HTERT RPE-1 (cell line): ENCODE results near the gene BRD3OS.

Experiments
- in situ Hi-C: fragments of 300-500 bp; cut with MboI; formaldehyde crosslinking; loops from 4 replicates; pipeline ENCODE4 v1.14.3; 2020; ENCODE audit warnings: low sequenced_read_pairs

BRD3OS gene

DNA sequence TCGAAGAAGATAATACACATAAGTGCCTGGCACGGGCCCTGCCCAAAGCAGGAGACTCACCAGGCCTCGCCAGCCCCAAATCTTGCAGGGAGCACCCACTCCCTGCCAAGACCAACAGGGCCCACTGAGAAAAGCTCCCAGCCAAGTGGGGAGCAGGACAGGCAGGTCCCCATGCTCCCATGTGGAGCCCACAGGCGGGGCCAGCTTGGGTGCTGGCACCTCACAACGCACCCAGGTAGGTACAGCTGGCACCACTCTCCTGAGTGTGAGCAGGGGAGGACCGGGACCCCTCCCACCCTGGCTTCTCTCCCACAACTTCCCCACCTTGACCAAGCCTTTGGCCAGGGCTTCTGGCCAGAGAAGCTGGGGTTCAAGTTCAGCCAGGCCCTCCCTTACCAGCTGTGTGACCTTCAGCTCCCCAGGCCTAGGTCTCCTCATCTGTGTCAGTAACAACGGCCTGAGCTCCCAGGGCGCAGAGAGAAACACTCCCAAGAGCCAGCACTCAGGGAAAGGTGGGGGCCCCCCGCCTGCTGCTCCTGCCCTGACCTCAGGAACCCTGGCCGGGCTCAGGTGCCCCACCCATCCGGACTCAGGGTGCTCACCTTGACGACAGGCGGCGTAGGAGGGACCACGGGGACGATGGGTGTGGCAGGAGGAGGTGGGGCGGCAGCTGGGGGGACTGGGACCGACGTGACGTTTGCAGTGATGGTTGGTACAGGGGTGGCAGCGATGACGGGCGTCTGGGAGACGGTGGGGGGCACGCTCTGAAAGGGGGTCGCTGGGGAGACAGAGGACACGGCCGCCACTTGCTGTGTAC lies 24.7 kb downstream of the BRD3OS start:
- in situ Hi-C loops: no loop called here

DNA sequence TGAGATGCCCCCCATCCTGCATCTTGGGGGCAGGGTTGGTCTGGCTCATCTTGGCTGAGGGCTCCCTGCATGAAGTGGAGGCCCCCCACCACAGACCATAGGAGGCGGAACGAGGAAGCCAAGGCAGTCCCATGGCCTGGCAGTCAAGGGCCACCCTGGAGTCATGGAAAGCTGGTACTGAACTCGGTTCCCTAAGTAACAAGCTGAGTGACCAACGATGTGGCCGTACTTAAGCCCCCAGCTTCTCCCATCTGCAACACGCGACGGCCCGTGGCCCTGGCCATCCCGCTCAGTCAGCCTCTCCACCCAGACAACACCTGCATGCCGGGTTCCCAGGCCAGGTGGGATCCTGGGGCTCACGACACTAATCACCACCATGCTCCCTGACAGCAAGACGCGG lies 25.4 kb downstream of the BRD3OS start:
- in situ Hi-C loops: no loop called here

DNA sequence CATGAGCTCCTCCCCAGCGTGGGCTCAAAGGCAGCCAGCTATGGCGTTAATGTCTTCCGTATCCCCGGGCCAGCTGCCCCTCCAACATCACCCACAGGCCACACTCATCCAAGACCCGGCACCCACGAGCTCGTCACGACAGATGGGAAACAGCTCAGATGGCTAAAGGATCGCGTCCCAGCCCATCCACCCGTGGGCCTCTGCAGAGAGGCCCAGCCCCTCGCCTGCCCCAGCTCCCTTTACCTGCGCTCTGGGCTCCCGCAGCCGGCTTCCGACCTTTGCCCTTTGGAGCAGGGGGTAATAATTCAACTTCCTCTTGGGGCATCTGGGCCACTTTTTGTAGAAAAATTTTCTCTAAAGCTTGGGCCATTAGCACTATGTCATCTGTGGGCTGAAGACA lies 26.0 kb downstream of the BRD3OS start:
- in situ Hi-C loops: no loop called here

DNA sequence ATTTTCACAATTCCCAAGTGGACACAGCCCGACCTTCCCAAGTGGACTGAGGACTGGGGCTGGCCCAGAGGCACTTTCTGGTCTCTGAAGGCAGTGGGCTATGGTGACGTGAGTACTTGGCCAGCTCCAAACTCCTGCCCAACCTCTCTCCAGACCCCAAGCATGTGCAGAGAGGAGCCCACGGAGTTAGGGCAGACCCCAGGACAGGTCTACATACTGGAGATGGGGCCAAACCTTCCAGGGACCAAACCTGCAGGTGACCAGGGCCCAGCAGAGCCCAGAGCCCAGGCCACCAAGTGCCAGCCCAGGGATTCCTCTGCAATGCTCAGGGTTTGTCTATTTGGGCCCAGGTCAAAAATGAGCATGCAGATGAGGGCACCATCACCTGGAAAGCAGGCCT lies 27.2 kb downstream of the BRD3OS start:
- in situ Hi-C loops: no loop called here

DNA sequence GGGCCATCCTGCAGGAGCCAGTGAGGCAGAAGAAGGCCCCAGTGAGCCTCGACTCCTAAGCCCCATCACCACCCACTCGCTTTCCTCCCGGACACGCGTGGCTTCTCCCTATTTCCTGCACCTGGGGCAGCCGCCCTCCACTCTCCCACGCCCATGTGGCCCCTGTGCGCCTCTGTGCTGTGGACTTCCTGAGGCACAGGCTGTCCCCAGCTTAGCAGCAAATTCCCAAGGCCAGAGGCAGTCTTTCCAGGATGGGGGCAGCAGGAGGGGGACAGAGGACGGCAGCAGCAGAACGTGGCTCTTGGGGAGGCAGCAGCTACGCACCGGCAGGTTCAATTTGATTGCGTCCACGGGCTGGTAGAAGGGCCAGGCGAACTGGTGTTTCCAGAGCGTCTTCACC lies 27.7 kb downstream of the BRD3OS start:
- in situ Hi-C loops: no loop called here

DNA sequence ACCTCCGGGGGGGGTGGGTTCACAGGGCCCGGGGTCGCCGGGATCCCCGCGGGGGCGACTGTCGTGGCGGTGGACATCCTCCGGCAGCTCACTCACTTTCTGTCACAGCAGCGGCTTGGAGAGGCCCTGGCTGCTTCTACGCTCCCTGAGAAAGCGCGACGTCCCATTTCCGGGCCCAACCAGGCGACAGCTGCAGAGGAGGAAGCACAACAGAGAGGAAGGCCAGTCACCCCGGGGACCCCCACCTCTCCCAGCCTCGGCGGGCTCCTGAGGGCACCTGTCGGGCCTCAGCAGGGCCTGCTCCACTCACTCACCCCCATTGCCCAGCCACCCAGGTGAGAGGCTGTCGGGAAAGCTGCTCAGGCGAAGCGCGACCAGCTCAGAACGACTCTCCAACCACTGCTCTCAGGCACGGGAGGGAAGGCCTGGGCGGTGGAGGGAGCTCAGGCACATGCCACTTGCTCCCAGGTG lies 28.2 kb downstream of the BRD3OS start:
- in situ Hi-C loops: no loop called here

DNA sequence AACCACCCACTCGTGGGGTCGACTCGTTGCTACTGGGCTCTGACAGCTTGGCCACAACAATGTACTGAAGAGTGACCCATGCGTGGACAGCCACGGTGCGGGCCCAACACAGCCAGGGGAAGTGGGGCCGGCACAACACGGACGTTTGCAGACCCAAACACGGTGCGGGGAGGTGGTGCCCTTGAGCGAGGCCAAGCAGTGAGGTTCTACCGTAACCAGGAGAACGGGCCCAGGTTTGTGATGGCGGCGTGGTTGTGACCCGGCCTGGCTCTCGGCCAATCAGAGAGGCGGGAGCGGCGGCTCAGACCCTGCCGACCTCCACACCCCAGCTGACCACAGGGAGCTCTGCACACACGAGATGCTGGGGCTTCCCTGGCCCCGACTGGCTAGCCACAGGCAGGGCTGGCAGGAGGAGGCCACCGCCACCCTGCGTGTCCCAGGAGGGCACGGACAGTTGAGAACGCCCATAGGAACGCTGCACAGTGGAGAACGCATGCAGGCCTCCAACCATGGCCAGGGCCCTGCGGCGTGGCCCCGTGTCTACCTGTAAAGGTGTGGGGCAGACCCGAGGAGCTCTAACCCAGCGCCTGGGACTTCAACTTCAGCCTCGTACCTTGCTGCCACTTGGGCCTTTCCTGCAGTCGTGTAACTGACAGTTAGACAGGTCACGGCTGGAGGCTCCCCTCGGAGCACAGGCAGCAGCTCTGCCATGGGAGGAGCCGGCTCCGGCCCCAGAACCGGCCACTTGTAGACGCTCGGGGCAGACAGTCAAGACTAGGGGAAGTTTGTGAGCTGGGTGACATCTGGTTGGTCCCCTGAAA lies 28.9 kb downstream of the BRD3OS start:
- in situ Hi-C loops: no loop called here

DNA sequence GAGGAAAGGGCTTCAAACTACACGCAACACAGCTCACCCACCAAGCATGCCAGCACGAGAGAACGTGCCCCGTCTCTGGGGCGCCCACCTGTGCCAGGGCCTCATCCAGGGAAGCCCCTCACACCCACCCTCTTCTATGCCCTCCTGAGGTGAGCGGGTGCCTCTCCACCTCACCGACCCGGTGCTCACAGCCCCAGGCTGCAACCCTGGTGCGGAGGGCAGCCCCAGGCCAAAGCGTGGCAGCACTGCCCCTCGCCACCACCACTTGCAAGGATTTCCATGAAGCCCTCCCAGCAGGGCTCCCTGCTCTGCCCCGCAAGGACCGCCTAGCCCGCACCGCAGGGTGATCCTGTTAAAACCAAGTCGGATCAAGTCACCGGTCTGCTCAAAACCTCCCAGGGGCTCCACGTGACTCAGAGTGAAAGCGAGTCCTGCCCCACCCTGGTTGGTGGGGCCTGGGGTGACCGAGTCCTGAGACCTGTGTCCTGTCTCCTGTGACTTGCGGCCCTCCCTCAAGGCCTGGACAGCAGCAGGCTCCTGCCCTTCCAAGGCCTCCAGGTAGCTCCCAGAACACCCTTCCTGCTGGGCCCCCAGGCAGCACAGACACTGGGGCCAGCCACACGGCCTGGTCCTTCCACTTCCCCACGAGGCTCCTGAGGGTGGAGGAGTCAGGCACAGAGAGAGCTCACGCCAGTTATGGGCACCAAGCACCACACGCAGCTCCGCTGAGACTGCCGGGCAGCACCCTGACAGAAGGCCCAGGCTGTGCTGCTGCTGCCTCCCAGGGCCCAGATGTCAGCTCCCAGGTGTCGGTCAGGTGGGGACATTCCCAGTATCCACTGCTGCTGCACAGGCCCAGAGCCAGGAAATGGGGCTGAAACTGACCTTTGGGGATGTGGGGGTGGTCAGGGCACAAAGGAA lies 29.9 kb downstream of the BRD3OS start:
- in situ Hi-C loops: no loop called here

DNA sequence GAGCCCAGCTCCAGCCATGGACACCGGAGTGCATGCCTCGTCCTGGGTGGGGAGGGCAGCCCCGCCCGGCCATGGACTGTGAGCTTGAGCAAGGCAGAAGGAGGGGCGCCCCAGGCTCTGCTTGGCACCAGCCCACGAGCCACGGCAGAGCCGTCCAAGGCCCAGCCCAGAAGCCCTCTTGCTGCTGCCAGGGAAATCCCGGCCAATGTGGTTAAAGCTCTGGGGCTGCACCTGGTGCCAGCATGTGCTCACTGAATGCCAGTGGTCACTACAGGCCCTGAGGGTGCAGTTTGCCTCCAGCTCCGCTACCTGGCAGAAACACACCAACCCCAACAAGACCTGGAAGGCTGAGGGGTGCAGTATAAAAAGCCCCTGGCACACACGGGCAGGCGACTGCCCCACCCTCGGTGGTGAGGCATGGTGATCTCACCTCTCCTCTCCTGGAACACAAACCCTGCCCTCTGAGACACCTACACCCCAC lies 30.7 kb downstream of the BRD3OS start:
- in situ Hi-C loops: no loop called here

DNA sequence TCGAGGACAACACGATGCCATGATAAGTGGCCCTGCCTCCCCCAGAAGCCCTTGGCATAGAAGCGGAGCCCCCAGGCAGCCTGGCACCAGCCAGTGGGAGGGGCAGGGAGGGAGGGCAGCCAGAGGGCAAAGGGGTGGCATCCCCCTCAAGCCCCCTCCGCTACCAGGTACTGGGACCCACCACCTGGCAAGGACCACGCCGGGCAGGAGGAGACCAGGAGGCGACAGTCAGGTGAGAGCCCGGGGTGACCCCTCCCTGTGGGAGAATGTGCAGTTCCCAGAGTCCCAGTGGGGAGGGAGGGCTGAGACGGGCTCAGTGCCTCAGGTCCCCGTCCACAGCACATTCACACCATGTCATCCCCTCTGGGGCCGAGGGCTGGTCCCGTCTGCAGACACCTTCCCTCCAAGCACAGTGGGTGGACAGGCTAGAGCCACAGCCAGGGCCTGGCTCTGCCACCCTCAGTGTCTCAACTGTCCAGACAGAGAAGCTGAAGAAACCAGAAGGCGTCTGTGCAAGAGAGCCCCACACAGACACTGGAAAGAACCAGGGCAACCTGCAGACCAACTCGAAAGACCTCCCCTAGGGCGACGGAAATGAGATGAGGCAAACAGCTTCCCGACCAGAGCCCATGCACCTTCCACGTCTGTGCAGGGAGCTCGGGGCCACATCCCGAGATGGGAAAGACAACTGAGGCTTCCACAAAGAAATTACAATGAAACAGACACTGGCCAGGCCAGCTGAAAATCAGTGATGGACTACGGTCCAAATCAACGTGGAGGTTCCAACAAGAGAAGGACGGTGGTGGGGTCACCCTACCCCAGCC lies 31.4 kb downstream of the BRD3OS start:
- in situ Hi-C loops: no loop called here

DNA sequence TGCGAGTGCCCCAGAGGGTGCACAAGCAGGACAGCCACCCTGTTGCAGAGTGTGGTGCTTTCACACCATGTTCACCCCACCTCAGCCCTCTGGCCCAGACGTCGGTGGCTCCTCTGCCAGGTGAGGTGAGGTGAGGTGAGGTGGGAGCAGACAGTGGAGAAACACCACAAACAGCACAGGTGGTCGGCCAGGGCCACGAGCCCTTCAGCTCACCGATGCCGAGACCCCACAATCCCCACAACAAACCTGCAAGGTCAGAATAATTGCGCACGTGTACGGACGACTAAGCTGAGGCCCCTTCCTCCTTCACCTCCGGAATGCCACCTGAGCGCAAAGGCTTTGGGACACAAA lies 32.0 kb downstream of the BRD3OS start:
- in situ Hi-C loops: no loop called here

DNA sequence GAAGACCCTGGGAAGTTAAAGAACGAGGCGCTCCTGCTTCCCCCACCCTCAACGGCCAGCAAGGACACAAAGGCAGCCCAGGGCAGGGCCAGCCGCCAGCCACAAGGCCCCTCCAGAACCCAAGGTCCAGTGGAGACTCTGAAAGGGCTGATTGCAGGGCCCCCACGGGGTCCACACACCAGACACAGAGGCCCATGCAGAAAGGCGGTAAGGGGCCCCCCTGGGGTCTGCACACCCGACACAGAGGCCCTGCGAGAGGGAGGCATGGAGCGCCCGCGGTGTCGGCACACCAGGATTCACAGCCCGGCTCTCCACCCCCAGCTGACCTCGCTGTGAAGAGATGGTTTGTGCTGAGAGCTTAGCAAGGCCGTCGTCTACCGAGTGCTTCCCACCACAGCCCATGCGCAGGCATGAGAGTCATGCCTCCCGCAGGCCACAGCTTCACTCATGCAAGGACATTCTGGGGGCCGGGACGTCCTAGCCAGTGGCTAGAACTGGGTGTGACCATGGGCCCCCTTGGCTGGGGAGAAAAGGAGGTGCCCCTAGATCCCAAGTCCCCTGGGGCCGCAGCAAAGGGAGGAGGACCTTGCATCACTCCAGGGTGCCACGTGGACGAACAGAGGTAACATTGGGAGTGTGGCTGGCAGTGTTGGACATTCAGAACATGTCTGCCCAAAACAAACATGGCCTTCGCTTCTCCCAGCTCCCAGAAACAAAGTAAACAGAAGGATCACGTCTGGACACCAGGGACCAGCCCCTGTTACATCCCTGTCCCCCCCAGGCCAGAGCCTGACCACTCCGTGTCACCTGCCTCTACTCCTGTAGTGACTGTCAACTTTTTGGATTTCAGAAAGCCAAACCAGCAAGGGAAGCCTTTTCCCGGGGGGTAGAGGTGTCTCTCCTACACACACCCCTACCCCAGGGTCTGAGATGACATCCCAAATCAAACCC lies 32.7 kb downstream of the BRD3OS start:
- in situ Hi-C loops: no loop called here

DNA sequence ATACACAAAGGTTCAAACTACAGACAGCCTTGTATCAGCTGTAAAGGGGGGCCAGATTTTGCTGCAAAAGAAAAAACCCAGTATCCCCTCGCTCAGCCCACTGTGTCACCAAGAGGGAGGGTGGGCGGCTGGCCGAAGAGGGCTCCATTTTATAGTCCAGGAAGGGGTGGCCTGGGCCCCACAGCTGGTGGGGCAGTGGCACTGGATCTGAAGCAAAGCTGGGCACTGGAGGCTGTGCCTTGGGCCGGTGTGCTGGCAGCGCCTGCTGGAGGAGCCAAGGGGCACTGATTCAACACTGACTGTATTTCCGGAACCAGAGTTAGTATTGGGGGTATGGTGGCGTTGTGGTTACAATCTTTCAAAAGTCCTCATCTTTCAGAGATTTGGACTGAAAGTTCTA lies 33.4 kb downstream of the BRD3OS start:
- in situ Hi-C loops: no loop called here

DNA sequence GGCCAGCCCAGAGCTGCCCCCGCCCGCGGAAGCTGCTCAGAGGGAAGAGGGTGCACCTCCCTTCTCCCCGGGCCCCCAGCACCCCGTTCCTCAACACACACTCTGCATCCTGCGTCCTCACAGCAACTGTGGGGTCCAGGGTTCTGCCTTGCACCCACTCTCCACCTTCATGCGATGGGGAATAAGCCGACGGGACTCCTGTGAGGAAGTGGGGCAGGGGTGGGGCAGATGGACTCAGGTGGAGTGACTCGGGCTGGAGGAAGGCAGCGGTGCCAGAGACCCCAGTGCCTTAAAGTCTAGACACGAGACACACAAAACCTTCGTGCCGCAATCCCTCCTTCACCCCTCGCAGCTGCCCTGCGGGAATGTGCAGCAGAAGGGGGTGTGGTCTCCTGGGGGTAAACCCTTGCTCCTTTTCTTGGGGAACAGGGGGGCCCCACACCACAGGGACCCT lies 33.9 kb downstream of the BRD3OS start:
- in situ Hi-C loops: no loop called here

DNA sequence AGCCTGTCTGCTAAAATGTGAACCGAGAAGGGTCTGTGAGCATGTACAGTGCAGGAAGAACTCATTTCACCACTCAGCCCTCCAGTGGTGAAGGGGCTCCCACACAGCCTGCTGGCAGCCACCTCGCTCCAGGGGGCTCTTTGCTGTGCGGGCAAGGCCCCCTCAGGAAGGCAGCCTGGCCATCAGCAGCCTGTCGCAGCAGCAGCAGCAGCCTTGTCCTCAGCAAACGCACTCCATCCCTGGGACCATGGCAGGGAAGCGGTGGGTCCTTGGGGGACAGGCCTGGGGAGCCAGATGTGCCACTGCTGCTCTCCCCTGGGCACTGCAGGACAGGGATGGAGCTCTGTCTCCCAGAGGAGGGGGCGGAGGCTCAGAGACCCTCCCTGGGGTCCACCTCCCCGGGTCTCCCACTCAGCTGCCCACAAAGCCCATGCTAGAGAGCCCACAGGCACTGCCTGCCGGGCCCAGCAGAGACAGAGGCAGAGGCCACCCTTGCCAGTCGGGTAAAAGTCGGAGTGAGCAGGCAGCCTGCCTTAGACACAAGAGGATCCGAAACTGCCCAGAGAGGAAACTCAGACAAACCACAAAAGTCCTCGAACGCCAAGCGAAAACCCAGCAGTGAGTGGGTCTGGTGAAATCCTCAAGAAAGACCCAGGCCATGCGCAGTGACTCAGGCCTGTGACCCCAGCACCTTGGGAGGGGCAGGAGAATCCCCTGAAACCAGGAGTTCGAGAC lies 34.5 kb downstream of the BRD3OS start:
- in situ Hi-C loops: no loop called here

DNA sequence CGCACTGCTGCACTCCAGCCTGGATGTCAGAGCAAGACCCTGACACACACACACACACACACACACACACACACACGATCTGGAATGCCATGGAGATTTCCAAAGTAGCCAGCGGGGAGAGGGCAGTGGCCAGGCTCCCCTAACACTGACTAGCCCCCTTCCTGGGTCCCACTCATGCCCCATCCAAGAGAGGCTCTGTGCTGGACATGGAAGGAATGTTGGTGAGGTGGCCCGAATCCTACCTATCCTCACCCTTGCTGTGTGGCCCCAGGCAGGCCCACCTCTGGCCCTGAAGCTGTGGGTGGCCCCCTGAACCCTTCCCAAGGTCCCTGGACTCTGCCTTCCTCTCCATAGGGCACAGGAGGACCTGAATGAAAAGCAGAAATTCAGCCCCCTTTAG lies 35.3 kb downstream of the BRD3OS start:
- in situ Hi-C loops: no loop called here

DNA sequence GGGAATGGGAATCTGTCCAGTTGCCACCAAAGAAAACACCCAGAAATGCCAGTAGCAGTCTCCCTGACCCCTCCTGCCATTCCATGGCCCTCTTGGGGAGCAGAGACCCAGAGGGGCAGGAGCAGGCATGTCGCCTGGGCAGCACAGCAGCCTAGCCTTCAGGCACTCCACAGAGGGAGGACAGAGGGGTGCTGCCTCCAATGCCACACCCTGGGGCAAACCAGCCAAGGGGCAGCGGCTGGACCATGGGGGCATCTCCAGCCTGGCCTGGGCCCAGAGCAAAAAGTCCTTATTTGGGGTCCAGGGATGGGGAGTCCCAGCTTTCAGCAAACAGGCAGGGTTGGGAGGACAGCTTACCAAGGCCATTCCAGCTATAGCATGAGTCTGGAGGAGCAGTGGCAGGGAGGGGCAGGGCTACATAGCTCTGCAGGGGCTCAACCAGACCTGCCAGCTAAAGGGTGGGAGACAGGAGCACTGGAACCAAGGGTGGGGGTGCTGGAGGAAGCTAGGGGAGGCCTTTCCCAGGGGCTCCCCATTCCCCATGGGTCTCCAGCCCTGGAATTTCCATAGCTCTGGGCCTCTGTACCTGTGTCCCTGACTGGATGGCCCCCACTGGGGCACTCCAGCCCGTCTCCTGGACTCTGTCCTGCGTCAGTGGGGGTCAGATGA lies 35.9 kb downstream of the BRD3OS start:
- in situ Hi-C loops: no loop called here
